WERI-Rb-1 (cell line): ENCODE results near the gene B3GALT5.

Experiments
- DNase-seq: peaks from one replicate; pipeline ENCODE4 v3.0.0-alpha.2; 2020
- H3K27ac ChIP-seq: fragments of 250-450 bp; sonication (Bioruptor Pico); 2 replicates; pipeline ENCODE4 v1.5.1; 2020; ENCODE audit warnings: mild to moderate bottlenecking, moderate library complexity
- H3K27me3 ChIP-seq: fragments of 250-450 bp; sonication (Bioruptor Pico); 2 replicates; pipeline ENCODE4 v1.5.1; 2021; ENCODE audit warnings: mild to moderate bottlenecking, low read depth, moderate library complexity; ENCODE audit not compliant: insufficient read depth, severe bottlenecking
- H3K36me3 ChIP-seq: fragments of 250-450 bp; sonication (Bioruptor Pico); 2 replicates; pipeline ENCODE4 v1.5.1; 2020; ENCODE audit warnings: mild to moderate bottlenecking, moderate library complexity
- H3K4me3 ChIP-seq: 2 replicates; pipeline ENCODE4 v1.5.1; 2011; ENCODE audit warnings: low read depth, mild to moderate bottlenecking, control low read depth, low read length
- H3K9me3 ChIP-seq: fragments of 250-450 bp; sonication (Bioruptor Pico); 2 replicates; pipeline ENCODE4 v1.5.1; 2021; ENCODE audit warnings: mild to moderate bottlenecking, moderate library complexity; ENCODE audit not compliant: severe bottlenecking
- TF ChIP-seq, protein P1 (sequence below): IDR thresholded peaks from 2 replicates; pipeline ENCODE4 v1.5.1; 2011; ENCODE audit warnings: low read depth, mild to moderate bottlenecking, control low read depth, inconsistent platforms, low read length

Gene B3GALT5

DNA sequence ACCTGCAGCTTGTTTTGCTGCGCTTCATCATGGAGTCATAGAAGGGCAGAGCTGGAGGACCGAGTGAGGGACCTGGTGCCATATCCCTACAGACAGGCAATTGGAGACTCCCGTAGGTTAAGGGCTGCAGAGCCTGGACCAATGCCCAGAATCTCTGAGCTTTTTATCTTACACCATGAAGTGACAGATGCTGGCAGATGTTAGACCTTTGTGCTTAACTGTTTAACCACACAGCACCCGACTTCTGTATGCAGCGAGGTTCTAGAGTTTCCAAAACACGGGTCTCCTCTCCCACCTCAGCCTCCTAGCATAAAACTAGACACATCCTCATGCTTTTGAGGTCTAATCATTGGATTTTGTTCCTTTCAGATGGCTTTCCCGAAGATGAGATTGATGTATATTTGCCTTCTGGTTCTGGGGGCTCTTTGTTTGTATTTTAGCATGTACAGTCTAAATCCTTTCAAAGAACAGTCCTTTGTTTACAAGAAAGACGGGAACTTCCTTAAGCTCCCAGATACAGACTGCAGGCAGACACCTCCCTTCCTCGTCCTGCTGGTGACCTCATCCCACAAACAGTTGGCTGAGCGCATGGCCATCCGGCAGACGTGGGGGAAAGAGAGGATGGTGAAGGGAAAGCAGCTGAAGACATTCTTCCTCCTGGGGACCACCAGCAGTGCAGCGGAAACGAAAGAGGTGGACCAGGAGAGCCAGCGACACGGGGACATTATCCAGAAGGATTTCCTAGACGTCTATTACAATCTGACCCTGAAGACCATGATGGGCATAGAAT is 47.6 kb downstream of the B3GALT5 start:
- Histone ChIP-seq H3K36me3 (no peaks in the 10 kb centered on the region), H3K9me3 (no peaks in the 10 kb centered on the region), H3K27ac (no peak overlapping the region), H3K27me3 (no peaks in the 10 kb centered on the region), H3K4me3 (no peak overlapping the region)
- DNase-seq = peak; percentile 30
- TF ChIP-seq, protein P1, sequence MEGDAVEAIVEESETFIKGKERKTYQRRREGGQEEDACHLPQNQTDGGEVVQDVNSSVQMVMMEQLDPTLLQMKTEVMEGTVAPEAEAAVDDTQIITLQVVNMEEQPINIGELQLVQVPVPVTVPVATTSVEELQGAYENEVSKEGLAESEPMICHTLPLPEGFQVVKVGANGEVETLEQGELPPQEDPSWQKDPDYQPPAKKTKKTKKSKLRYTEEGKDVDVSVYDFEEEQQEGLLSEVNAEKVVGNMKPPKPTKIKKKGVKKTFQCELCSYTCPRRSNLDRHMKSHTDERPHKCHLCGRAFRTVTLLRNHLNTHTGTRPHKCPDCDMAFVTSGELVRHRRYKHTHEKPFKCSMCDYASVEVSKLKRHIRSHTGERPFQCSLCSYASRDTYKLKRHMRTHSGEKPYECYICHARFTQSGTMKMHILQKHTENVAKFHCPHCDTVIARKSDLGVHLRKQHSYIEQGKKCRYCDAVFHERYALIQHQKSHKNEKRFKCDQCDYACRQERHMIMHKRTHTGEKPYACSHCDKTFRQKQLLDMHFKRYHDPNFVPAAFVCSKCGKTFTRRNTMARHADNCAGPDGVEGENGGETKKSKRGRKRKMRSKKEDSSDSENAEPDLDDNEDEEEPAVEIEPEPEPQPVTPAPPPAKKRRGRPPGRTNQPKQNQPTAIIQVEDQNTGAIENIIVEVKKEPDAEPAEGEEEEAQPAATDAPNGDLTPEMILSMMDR = no peak

DNA sequence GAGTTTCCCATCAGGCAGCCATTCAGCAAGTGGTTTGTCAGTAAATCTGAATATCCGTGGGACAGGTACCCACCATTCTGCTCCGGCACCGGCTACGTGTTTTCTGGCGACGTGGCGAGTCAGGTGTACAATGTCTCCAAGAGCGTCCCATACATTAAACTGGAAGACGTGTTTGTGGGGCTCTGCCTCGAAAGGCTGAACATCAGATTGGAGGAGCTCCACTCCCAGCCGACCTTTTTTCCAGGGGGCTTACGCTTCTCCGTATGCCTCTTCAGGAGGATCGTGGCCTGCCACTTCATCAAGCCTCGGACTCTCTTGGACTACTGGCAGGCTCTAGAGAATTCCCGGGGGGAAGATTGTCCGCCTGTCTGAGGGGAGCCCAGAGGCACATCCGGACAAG is 48.4 kb downstream of the B3GALT5 start:
- no peak overlapping the region for H3K4me3 ChIP-seq
- no peaks in the 10 kb centered on the region for H3K9me3 ChIP-seq
- H3K27ac ChIP-seq = no peak overlapping the region
- TF ChIP-seq, protein P1 = no peak
- no peak for DNase-seq
- no peaks in the 10 kb centered on the region for H3K27me3 ChIP-seq
- H3K36me3 ChIP-seq = no peaks in the 10 kb centered on the region

DNA sequence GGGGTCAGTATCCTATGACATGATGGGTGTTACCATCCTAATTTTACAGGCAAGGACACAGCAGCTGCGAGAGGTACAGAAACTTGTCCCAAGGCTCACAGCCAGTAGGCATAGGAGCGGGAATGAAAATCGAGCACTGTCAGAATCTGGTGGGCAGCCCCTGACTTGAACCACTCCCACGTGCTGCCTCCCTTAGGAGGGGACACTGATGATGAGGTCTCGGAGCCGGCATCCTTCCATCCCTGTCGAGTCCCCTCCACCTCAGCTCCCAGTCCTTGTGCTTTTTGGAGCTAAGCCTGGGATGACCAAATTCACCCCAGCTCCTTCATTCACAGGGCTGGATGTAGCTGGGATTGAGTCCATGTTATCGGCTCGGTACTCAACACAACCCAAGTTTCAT is 49.0 kb downstream of the B3GALT5 start:
- DNase-seq = no peak

DNA sequence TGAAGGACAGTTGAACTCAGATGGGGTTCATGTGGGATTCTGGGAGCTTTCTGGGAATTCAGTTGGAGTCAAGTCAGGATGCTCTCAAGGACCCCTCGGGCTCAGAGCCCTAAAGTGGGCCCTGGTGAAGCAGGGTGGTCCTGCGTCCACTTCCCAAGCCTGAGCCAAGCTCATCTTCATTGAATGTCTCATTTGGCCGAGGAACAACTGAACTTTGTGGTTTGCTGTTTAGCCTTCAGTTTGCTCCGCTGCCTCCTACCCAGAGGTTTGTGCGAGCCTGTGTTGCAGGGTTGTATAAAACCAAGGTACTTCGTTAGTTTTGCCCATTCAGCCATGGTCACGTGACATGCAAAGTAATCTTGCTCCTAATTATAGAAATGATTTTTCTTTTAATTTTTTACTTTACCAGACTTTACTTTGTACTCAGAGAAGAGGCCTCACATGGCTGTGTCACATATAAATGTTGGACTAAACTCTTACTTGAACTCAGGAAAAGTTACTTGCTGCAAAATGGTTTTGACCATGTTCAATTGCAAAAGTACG is 49.7 kb downstream of the B3GALT5 start:
- Histone ChIP-seq H3K4me3 (no peak overlapping the region), H3K36me3 (no peaks in the 10 kb centered on the region), H3K9me3 (no peaks in the 10 kb centered on the region), H3K27me3 (no peaks in the 10 kb centered on the region), H3K27ac (no peak overlapping the region)
- TF ChIP-seq, protein P1 = no peak
- DNase-seq = no peak

More for the DNA sequence above, 49.0 kb downstream of the B3GALT5 start:
- H3K36me3 ChIP-seq = no peaks in the 10 kb centered on the region
- H3K27ac ChIP-seq = no peak overlapping the region
- TF ChIP-seq, protein P1 = no peak
- no peak overlapping the region for H3K4me3 ChIP-seq
- H3K27me3 ChIP-seq = no peaks in the 10 kb centered on the region
- no peaks in the 10 kb centered on the region for H3K9me3 ChIP-seq

DNA sequence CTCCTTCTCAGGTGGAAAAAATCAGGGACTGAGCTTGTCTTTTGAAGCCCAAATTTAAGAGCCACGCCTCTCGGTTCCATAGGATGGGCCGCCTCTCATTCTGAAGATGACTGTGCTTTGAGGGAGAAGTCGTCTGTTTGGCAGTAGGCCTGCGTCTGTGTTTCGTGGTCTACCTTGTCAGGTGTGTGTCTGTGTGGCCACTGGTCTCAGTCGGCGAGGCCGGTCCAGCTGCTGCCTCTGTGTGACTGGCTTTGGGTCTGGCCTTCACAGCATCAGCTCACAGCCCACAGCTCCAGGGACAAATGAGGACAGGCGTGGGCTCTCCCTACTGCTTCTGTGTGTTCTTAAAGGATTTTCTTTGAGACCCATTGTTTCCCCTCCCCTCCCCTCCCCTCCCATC is 50.3 kb downstream of the B3GALT5 start:
- no peak overlapping the region for H3K4me3 ChIP-seq
- H3K9me3 ChIP-seq = no peaks in the 10 kb centered on the region
- H3K27me3 ChIP-seq = no peaks in the 10 kb centered on the region
- H3K36me3 ChIP-seq = no peaks in the 10 kb centered on the region
- no peak overlapping the region for H3K27ac ChIP-seq
- DNase-seq = no peak
- TF ChIP-seq, protein P1 = no peak
